Activated naive CD4-positive, alpha-beta T cell treated with anti-CD3 and anti-CD28 coated beads, Interleukin-2, amount 10 ng/mL, durations not matched to agents 7 days and 5 days (primary cell): ENCODE data around the gene ZNF117.
"Not testable (repeated sequence)": the region's sequence is repeated elsewhere in the genome, so short reads cannot be mapped to it uniquely, and the experiment has no call there.

Experiments
- CTCF ChIA-PET: fragments of 350-600 bp; sonication (Branson Sonifier 250); formaldehyde crosslinking; loops from one replicate; lab custom pipeline; 2021; ENCODE audit warnings: antibody characterized with exemption; lab: Charles Lee
- DNase-seq: peaks from one replicate; pipeline ENCODE4 v3.0.0-alpha.2; 2020
- H3K27ac Mint-ChIP-seq: one replicate; pipeline ENCODE4 v1.8.0; 2021; ENCODE audit warnings: mild to moderate bottlenecking, moderate library complexity, mixed read lengths
- H3K27me3 Mint-ChIP-seq: one replicate; pipeline ENCODE4 v1.8.0; 2021; ENCODE audit warnings: mild to moderate bottlenecking, mixed read lengths
- H3K36me3 Mint-ChIP-seq: one replicate; pipeline ENCODE4 v1.8.0; 2021; ENCODE audit warnings: mixed read lengths
- H3K4me1 Mint-ChIP-seq: one replicate; pipeline ENCODE4 v1.8.0; 2021; ENCODE audit warnings: mixed read lengths
- H3K4me3 Mint-ChIP-seq: one replicate; pipeline ENCODE4 v1.8.0; 2021; ENCODE audit warnings: mild to moderate bottlenecking, moderate library complexity, mixed read lengths
- H3K9me3 Mint-ChIP-seq: one replicate; pipeline ENCODE4 v1.8.0; 2021; ENCODE audit warnings: mixed read lengths

ZNF117 gene

GRCh38 chr7:64951250-64951848 is 39.5 kb downstream of the ZNF117 start:
- no peak overlapping the region for H3K27ac Mint-ChIP-seq
- DNase-seq: no peak
- no peak overlapping the region for H3K4me3 Mint-ChIP-seq
- no peaks in the 10 kb centered on the region for H3K36me3 Mint-ChIP-seq
- no peaks in the 10 kb centered on the region for H3K4me1 Mint-ChIP-seq
- peaks cover 27% of the 10 kb centered on the region for H3K27me3 Mint-ChIP-seq
- CTCF ChIA-PET: interaction anchor here (0.8 to 3.5 kb wide), 3 partner anchors 18 to 357 kb away, joined by 3 to 23 read pairs (median 4); no protein-coding TSS in a partner anchor
- H3K9me3 Mint-ChIP-seq: no peaks in the 10 kb centered on the region

- DNase-seq, H3K36me3 Mint-ChIP-seq, H3K9me3 Mint-ChIP-seq, H3K4me3 Mint-ChIP-seq, H3K4me1 Mint-ChIP-seq, H3K27ac Mint-ChIP-seq: not testable (repeated sequence)
- CTCF ChIA-PET: interaction anchor here (0.8 to 3.5 kb wide), 2 partner anchors 354 to 357 kb away, joined by 4 to 23 read pairs; no protein-coding TSS in a partner anchor
- peaks cover 34% of the 10 kb centered on the region for H3K27me3 Mint-ChIP-seq
Measured at GRCh38 chr7:64950673-64951072, 40.2 kb downstream of the ZNF117 start.

GRCh38 chr7:64948774-64949173 is 42.1 kb downstream of the ZNF117 start:
- not testable (repeated sequence) for DNase-seq, H3K4me3 Mint-ChIP-seq, H3K27ac Mint-ChIP-seq, H3K36me3 Mint-ChIP-seq, H3K9me3 Mint-ChIP-seq, H3K4me1 Mint-ChIP-seq
- H3K27me3 Mint-ChIP-seq: peaks cover 47% of the 10 kb centered on the region
- CTCF ChIA-PET: interaction anchor here (1.5 kb wide), 1 partner anchor 60 kb away, joined by 5 read pairs; no protein-coding TSS in a partner anchor

- peaks cover 2% of the 10 kb centered on the region for H3K9me3 Mint-ChIP-seq
Measured at GRCh38 chr7:64947252-64948000, 43.4 kb downstream of the ZNF117 start.

GRCh38 chr7:64946772-64947171 is 44.1 kb downstream of the ZNF117 start:
- peak; percentile 27 for DNase-seq
- H3K4me1 Mint-ChIP-seq: no peaks in the 10 kb centered on the region
- H3K27me3 Mint-ChIP-seq: peaks cover 47% of the 10 kb centered on the region
- H3K36me3 Mint-ChIP-seq: no peaks in the 10 kb centered on the region
- CTCF ChIA-PET: interaction anchor here (1.0 kb wide), 1 partner anchor 56 kb away, joined by 3 read pairs; no protein-coding TSS in a partner anchor
- H3K9me3 Mint-ChIP-seq: peaks cover 2% of the 10 kb centered on the region
- no peak overlapping the region for H3K27ac Mint-ChIP-seq
- no peak overlapping the region for H3K4me3 Mint-ChIP-seq

More at GRCh38 chr7:64947252-64948000, 43.4 kb downstream of the ZNF117 start:
- Mint-ChIP-seq H3K4me1 (no peaks in the 10 kb centered on the region), H3K27ac (no peak overlapping the region), H3K36me3 (no peaks in the 10 kb centered on the region), H3K27me3 (peaks cover 47% of the 10 kb centered on the region), H3K4me3 (no peak overlapping the region)
- DNase-seq: no peak
- CTCF ChIA-PET: interaction anchor here (1.2 kb wide), 1 partner anchor 361 kb away, joined by 3 read pairs; no protein-coding TSS in a partner anchor

- peaks cover 47% of the 10 kb centered on the region for H3K27me3 Mint-ChIP-seq
- peaks cover 2% of the 10 kb centered on the region for H3K9me3 Mint-ChIP-seq
- H3K4me1 Mint-ChIP-seq: no peaks in the 10 kb centered on the region
- CTCF ChIA-PET: interaction anchor here (1.0 kb wide), 1 partner anchor 55 kb away, joined by 3 read pairs; no protein-coding TSS in a partner anchor
- H3K36me3 Mint-ChIP-seq: no peaks in the 10 kb centered on the region
- no peak for DNase-seq
- no peak overlapping the region for H3K4me3 Mint-ChIP-seq
- H3K27ac Mint-ChIP-seq: no peak overlapping the region
Measured at GRCh38 chr7:64945503-64946175, 45.2 kb downstream of the ZNF117 start.

GRCh38 chr7:64944667-64945502 is 46.0 kb downstream of the ZNF117 start:
- H3K27ac Mint-ChIP-seq, CTCF ChIA-PET, H3K4me1 Mint-ChIP-seq, H3K9me3 Mint-ChIP-seq, H3K4me3 Mint-ChIP-seq, DNase-seq, H3K36me3 Mint-ChIP-seq: not testable (repeated sequence)
- H3K27me3 Mint-ChIP-seq: peaks cover 47% of the 10 kb centered on the region

- peaks cover 19% of the 10 kb centered on the region for H3K9me3 Mint-ChIP-seq
- not testable (repeated sequence) for H3K4me1 Mint-ChIP-seq, H3K27me3 Mint-ChIP-seq, H3K27ac Mint-ChIP-seq, H3K4me3 Mint-ChIP-seq, DNase-seq, H3K36me3 Mint-ChIP-seq
- CTCF ChIA-PET: interaction anchor here (0.6 kb wide), 1 partner anchor 282 kb away, joined by 3 read pairs; no protein-coding TSS in a partner anchor
Measured at GRCh38 chr7:64940021-64940420, 50.8 kb downstream of the ZNF117 start.

- no peak overlapping the region for H3K27ac Mint-ChIP-seq
- H3K36me3 Mint-ChIP-seq: peaks cover 5% of the 10 kb centered on the region
- CTCF ChIA-PET: no interaction called here
- H3K9me3 Mint-ChIP-seq: peaks cover 24% of the 10 kb centered on the region
- H3K4me1 Mint-ChIP-seq: no peaks in the 10 kb centered on the region
- no peaks in the 10 kb centered on the region for H3K27me3 Mint-ChIP-seq
- H3K4me3 Mint-ChIP-seq: no peak overlapping the region
- DNase-seq: no peak
Measured at GRCh38 chr7:64938540-64938939, 52.3 kb downstream of the ZNF117 start.

GRCh38 chr7:64934478-64934877 is 56.4 kb downstream of the ZNF117 start:
- Mint-ChIP-seq H3K4me1 (no peaks in the 10 kb centered on the region), H3K27ac (no peak overlapping the region), H3K36me3 (peaks cover 12% of the 10 kb centered on the region), H3K27me3 (no peaks in the 10 kb centered on the region), H3K9me3 (peaks cover 31% of the 10 kb centered on the region), H3K4me3 (no peak overlapping the region)
- CTCF ChIA-PET: no interaction called here
- no peak for DNase-seq

- CTCF ChIA-PET, H3K4me1 Mint-ChIP-seq, H3K4me3 Mint-ChIP-seq, DNase-seq, H3K27ac Mint-ChIP-seq, H3K27me3 Mint-ChIP-seq: not testable (repeated sequence)
- Mint-ChIP-seq H3K9me3 (peaks cover 52% of the 10 kb centered on the region), H3K36me3 (peaks cover 59% of the 10 kb centered on the region)
Measured at GRCh38 chr7:64928252-64929187, 62.3 kb downstream of the ZNF117 start.
